Measurements from ENCODE around the gene USP48. TPM values are rescaled to one million over a fixed set of nuclear protein-coding genes. Genes with fewer than 3 reads are reported as not detected.

The USP48 gene
- total RNA-seq, 1 donor from 2014 or later = 98.1 TPM

GRCh38 chr1:21666576-21667320 is 116.2 kb downstream of the USP48 start:
- no peak for DNase-seq

GRCh38 chr1:21665711-21666575 is 117.0 kb downstream of the USP48 start:
- no peak for DNase-seq

- DNase-seq = no peak
Measured at GRCh38 chr1:21664806-21665588, 118.0 kb downstream of the USP48 start.

- DNase-seq = no peak
Measured at GRCh38 chr1:21663951-21664805, 118.8 kb downstream of the USP48 start.

DNA sequence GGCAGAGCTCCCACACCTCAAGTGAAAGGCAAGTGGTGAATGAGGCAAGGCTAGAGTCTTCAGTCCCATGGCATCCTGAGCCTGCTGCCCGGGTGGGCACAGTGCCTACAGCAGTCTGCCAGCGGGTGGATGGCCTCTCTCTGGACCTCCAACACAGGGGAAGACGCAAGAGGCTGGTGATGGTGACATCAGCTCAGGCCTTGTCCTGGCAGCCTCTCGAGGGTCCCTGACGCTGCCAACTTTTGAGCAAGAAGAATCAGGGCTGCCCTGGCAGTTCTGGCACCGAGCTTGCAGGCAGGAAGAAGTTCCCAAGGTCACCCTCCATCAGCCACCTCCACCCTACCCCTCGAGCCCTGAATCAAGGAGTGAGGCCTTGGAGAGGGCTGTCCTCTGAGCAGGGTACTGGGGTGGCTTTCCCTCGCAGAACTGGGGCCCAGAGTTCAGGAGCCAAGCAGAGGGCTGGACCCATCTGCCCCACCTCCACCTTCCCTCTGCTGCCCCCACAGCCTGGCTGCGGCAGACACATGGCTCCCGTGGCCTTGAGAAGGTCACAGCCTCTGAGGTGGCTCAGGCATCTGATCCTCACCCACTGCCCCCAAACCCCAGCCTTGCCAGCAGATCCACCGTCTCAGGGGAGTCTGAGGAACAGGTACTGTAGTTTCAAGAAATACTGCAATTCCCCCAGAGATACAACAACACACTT is 119.5 kb downstream of the USP48 start:
- no peak for DNase-seq

GRCh38 chr1:21662426-21663247 is 120.3 kb downstream of the USP48 start:
- DNase-seq = no peak

GRCh38 chr1:21661886-21662285 is 121.1 kb downstream of the USP48 start:
- no peak for DNase-seq

DNA sequence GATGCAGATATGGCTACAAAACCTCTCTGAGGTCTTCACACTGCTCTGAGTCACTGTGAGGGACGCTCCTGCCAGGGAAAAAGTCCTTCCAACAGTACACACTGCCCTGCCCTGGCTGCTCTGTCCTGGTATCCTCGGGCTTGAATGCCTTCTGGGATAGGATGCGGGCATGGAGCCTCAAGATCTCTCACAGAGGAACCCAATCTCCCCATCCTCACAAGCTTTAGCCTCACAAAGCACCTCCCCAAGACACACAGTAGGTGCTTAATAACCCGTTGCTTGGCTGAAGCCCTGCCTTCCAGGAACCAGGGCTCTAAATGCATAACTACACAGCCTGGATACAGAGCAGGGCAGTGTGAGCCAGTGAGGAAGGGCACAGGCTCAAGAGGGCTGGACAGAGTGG is 123.0 kb downstream of the USP48 start:
- DNase-seq = no peak

GRCh38 chr1:21659099-21659923 is 123.6 kb downstream of the USP48 start:
- peak; percentile 85 for DNase-seq

DNA sequence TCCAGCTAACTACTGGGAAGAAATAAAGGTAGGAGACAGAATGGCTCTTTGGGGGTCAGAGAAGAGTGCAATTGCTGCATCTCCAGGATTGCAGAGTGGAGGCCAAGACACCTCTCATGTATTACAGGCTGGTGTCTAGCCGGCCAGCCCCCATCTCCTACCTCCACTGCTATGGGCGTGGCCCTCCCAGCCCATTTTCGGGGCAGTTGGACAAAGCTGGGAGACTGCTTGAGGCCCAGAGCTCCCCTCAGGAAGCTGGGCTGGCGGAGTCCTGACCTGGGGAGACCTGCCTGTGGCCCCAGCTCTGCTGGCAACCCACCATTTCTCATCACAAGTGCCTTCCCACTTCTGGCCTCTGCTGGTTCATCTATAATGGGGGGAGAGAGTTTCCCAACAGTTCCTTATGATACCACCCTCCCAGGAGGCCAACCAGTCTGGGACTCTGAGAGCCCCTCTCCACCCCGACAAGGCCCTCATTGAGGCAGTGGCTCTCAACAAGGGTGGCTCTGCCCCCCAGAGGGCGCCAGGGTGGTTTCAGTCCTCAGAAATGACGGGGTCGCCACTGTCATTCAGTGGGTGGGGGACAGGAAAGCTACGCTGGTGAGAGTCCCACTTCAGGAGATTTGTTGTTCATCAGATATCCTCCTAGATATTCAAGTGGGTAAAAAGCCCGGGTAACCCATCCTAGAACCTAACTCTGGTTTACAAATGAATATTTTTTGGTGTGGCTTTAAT is 125.3 kb downstream of the USP48 start:
- DNase-seq = no peak

DNA sequence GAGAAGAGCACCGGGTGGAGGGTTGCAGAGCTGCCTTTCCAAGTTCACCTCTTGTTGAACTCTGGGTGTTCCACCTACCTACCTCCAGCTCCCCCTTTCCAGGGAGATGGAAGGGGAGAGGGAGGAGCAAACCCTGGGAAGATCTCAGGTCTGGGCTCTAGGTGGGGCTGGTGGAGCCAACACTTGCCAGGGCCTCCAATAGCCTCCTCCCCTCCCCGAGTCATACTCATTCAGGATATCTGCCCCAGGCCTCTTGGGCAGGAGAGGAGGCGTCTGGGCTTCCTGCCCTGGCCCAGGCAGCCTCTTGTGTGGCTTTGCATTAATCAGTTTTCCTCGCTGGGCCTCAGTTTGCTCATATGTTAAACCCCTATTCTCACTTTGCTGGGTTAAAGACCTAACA is 127.2 kb downstream of the USP48 start:
- no peak for DNase-seq

- no peak for DNase-seq
Measured at GRCh38 chr1:21655259-21655658, 127.7 kb downstream of the USP48 start.

GRCh38 chr1:21654209-21654608 is 128.7 kb downstream of the USP48 start:
- DNase-seq = no peak

DNA sequence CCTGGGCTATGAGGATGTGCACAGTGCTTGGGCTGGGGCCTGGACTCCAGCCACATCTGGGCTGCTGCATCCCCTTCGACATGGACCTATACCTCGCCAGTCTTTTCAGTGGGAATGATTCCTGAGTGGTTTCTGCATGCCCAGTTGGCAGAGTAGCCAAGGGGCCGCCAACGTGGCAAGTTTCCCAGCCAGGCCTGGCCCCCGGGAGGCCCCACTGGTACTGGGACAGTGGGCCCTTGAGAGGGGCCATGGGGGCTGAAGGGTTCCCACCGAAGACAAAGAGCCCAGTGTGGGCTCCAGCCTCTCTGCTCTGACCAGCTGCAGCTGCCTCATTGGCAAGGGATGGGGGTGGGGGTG is 129.2 kb downstream of the USP48 start:
- no peak for DNase-seq

DNA sequence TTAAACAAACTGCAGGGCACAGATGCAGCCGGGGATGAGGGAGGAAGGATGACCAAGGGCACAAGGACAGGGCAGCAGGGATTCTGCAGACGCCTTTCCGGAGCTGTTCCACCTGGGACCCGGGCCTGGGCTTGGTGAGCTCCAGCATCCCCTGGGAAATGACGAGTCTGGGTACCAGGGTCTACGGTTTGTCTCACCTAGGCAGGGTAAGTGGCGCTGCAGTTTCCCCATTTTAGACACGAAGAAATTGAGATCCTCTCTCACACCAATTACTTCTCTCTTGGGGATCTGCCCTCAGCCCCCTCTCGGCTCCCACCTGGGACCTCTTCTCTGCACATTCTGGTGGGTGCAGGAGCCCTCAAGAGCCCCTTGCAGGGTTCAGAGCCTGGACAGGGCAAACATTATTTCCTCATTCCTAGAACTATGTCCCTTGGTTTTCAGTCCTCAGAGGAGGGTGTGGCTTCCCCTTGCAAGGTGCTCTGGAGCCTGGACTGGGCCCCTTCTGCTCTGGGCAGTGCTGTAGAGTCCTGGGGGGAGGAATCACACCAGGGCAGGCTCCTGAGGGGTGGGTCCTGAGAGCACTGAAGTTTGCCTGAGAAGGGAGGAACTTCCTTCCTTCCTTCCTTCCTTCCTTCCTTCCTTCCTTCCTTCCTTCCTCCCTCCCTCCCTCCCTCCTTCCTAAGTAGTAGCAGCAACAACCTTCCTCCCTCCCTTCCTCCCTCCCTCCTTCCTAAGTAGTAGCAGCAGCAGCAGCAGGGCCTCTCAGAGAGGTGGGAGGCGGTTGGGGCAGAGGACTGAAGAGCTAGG is 129.8 kb downstream of the USP48 start:
- DNase-seq = no peak

DNA sequence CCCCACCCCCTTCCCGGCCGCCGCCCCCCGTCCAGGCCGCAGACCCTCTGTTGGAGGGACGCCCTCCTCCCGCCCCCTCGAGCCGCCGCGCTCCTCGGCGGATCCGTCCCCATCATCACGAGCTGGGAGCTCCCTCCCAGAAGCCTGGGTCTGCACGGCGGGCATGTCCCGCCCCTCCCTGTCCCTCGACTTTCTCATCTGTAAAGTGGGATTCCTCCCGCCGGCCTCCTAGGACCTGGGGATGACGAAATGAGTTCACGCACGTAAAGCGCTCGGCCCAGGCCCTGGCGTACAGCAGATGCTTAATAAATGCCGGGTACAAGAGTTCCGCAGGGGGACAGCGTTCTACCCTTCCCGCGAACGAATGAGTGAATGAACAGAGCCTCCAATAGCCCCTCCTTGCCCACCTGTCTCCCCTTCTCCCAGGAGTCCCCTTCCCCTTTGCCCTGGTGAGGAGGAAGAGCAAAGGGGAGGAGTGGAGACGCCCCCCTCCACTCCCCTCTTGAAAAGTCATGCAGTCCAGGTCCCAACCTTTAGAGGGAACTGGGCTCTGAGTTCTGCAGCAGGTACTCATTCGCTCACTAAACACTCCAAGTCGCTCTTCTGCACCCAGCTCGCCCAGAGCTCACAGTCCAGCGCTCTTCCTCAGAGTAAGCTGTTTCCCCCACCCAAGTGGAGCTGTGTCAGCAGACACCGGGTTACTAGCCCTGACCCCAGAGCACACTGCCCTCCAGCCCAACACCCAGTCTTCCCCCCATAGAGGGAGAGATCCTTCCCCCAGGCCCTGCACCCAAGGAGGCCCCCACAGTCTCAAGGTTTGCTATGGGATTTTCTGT is 130.6 kb downstream of the USP48 start:
- no peak for DNase-seq

Measured in tongue (tissue), 2 donors.